T-cell (primary cell): ENCODE data around the gene GDE1. TPM values are rescaled to one million over a fixed set of nuclear protein-coding genes. Genes with fewer than 3 reads are reported as not detected.

Experiments used
- ATAC-seq, 4 experiments: fragments of 200-7000 bp in 3 of 4; fragments of 150-1000 bp in 1 of 4; cut with Tn5 transposase; replicated peaks in 1 of 4; 1 replicate in 3 of 4; 2 replicates in 1 of 4; pipeline ENCODE4 v1.10.0; 2021; ENCODE audit warnings: moderate library complexity in 3 of 4, mild to moderate bottlenecking in 2 of 4, moderate number of reproducible peaks in 1 of 4
- CTCF ChIA-PET, 2 donors: fragments of 300-600 bp; sonication (Branson Sonifier 250); formaldehyde crosslinking; loops; one replicate each; lab custom pipeline; 2022; ENCODE audit warnings: antibody characterized with exemption in 2 of 2; lab: Charles Lee
- POLR2A ChIA-PET, 2 donors: fragments of 300-600 bp; sonication (Branson Sonifier 250); formaldehyde crosslinking; loops; one replicate each; lab custom pipeline; 2022; ENCODE audit warnings: antibody characterized with exemption in 2 of 2; lab: Charles Lee
- DNase-seq, 35 experiments: peaks; one replicate each; pipeline versions ENCODE4 v3.0.0 to v3.0.0-alpha.2; 2013 to 2023
- H3K27ac ChIP-seq: one replicate; pipeline ENCODE4 v1.5.1; 2013; ENCODE audit warnings: low read length
- H3K27me3 ChIP-seq, 2 experiments: replicated peaks in 1 of 2; 1 replicate in 1 of 2; 2 replicates in 1 of 2; pipeline versions ENCODE4 v1.6.1 to v1.7.0; 2013; ENCODE audit warnings: low read length in 1 of 2, mixed read lengths in 1 of 2; ENCODE audit not compliant: control insufficient read depth in 2 of 2, insufficient read depth in 2 of 2; ENCODE audit errors: extremely low read depth in 1 of 2
- H3K36me3 ChIP-seq, 2 donors: 1 replicate in 1 of 2; 2 replicates in 1 of 2; pipeline versions ENCODE4 v1.6.1 to v1.7.0; 2013; ENCODE audit warnings: low read length in 1 of 2; ENCODE audit not compliant: control insufficient read depth in 2 of 2, insufficient read depth in 1 of 2; ENCODE audit errors: extremely low read depth in 1 of 2
- H3K4me1 ChIP-seq, 2 experiments: 1 replicate in 1 of 2; 2 replicates in 1 of 2; pipeline versions ENCODE4 v1.6.1 to v1.7.0; 2013; ENCODE audit warnings: low read length in 2 of 2, mixed read lengths in 1 of 2; ENCODE audit not compliant: insufficient read depth in 2 of 2, control insufficient read depth in 1 of 2; ENCODE audit errors: extremely low read depth in 1 of 2
- H3K4me3 ChIP-seq, 2 donors: 1 replicate in 1 of 2; 2 replicates in 1 of 2; pipeline versions ENCODE4 v1.5.1 to v1.7.0; 2013; ENCODE audit warnings: mild to moderate bottlenecking in 2 of 2, low read length in 1 of 2, moderate library complexity in 1 of 2; ENCODE audit not compliant: control insufficient read depth in 1 of 2; ENCODE audit errors: extremely low read depth in 1 of 2
- H3K9me3 ChIP-seq: 2 replicates; pipeline ENCODE4 v1.7.0; 2013
- H3K27ac Mint-ChIP-seq, 2 donors: one replicate each; pipeline ENCODE4 v1.8.0; 2020 to 2021; ENCODE audit warnings: mild to moderate bottlenecking in 2 of 2, mixed read lengths in 2 of 2
- H3K27me3 Mint-ChIP-seq, 2 donors: one replicate each; pipeline ENCODE4 v1.8.0; 2021 to 2022; ENCODE audit warnings: mixed read lengths in 2 of 2
- H3K36me3 Mint-ChIP-seq: one replicate; pipeline ENCODE4 v1.8.0; 2021; ENCODE audit warnings: mixed read lengths
- H3K4me1 Mint-ChIP-seq, 3 donors: one replicate each; pipeline ENCODE4 v1.8.0; 2020 to 2022; ENCODE audit warnings: mixed read lengths in 3 of 3, mild to moderate bottlenecking in 1 of 3
- H3K4me3 Mint-ChIP-seq, 3 donors: one replicate each; pipeline ENCODE4 v1.8.0; 2020 to 2022; ENCODE audit warnings: mild to moderate bottlenecking in 3 of 3, mixed read lengths in 3 of 3, moderate library complexity in 3 of 3
- H3K9me3 Mint-ChIP-seq, 3 donors: one replicate each; pipeline ENCODE4 v1.8.0; 2020 to 2022; ENCODE audit warnings: mixed read lengths in 3 of 3
- WGBS: methylation state at CpG from one replicate; pipeline ENCODE4 v1.1.5; 2013; ENCODE audit warnings: missing lambda C conversion rate; ENCODE audit not compliant: insufficient coverage; 5-methylcytosine and 5-hydroxymethylcytosine counted together
- total RNA-seq, 35 experiments: library from RNA in 6 of 35; stranded (reverse) in 6 of 35; fragments of 120-200 nt in 1 of 35; gene quantifications; one replicate each; pipeline versions ENCODE4 v1.2.1 to v1.2.4 and lab custom pipeline; 2013 to 2026

The GDE1 gene
- total RNA-seq, 5 donors from 2014 or later (not counting 1 experiment from before 2014, with no cell fraction given): 19.8 to 24.8 (median 23.1) TPM

DNA sequence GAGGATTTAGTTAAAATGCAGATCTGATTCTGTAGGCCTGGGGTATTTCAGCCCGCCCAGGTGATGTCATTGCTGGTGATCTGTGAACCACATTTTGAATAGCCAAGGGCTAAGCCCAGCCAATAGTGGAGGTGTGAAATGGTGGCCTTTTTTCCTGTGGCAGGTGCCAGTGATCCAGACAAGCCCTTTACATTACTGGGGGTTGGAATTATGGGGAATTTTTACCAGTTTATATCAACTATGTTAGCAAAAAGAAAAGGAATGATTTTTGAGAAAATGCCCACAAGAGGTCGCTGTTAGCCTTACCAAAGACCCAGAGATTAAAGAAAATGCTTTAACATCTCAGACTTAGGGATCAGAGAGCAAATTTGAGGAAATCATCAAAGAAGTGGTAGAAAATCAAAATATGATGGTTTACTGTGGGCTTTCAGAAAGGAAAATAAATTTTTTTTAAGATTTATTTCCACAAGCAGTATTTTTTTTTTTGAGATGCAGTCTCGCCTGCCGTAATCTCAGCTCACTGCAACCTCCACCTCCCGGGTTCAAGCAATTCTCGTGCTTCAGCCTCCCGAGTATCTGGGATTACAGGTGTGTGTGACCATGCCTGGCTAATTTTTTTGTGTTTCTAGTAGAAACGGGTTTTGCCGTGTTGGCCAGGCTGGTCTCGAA, 37.5 kb upstream of the GDE1 start:
- H3K9me3 ChIP-seq: no peaks in the 10 kb centered on the region
- ChIA-PET CTCF (interaction anchor here (0.6 to 1.0 kb wide), 9 partner anchors 12 to 787 kb away, joined by 3 to 6 read pairs (median 3); no protein-coding TSS in a partner anchor), POLR2A (interaction anchor here in 1 of 2 donors (0.7 kb wide), 1 partner anchor 29 kb away, joined by 4 read pairs; no protein-coding TSS in a partner anchor)
- Mint-ChIP-seq H3K36me3 (peaks cover 6% of the 10 kb centered on the region), H3K9me3 (peaks cover 0 to 5% (median 0%) of the 10 kb centered on the region in 3 donors), H3K27ac (no peak overlapping the region), H3K27me3 (no peaks in the 10 kb centered on the region), H3K4me3 (no peak overlapping the region), H3K4me1 (peaks cover 26 to 31% (median 26%) of the 10 kb centered on the region in 3 donors)
- peak in 14 of 35 experiments; percentile 3 to 80 (median 12) for DNase-seq
- H3K27ac ChIP-seq: no peak overlapping the region
- H3K4me1 ChIP-seq: peaks cover 0 to 15% of the 10 kb centered on the region in 2 experiments
- ATAC-seq: no peak
- H3K27me3 ChIP-seq: no peaks in the 10 kb centered on the region
- H3K36me3 ChIP-seq: no peaks in the 10 kb centered on the region
- no peak overlapping the region for H3K4me3 ChIP-seq
- WGBS: 100% methylated on average over 2 of the region's 10 CpGs

DNA sequence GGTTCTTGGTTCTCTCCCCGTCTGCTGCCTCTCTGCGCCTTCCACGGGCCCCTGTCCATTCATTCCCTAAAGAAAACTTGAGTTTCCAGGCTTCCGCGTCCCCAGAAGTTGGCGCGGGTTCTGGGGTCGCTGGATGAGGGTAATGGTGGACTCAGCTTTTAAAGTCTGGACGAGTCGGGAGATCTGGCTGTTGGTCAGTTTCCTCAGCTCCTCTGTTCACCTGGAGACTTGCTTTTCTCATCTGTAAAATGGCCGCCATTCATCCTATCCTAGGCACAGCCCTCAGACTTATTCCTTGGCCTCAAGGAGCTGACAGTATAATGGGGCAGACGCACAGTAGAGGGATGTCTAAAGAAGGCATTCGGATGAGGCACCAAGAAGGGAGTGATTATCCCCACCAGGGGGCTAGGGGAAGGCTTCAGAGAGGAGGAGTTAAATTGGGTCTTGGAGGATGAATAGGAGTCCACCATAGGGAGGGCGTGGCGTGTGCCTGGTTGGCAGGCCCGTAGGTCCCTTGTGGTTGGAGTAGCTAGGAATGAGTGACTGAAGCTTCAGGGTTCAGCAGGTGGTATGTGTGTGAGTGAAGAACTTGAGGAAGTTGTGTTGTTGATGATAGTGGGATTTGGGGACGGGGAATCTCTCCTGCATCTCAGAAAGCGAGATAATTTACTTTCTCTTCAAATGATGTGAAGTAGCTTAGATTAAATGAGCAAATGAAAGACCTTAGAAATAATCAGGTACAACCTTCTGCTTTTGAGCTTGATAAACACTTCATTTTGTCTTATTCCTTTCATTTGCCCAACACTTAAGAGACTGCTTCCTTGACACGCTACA, 34.3 kb upstream of the GDE1 start:
- peak in 8 of 35 experiments; percentile 0 to 41 (median 4) for DNase-seq
- H3K4me1 ChIP-seq: peaks cover 0 to 17% of the 10 kb centered on the region in 2 experiments
- ChIA-PET POLR2A (interaction anchor here in 1 of 2 donors (0.6 to 2.1 kb wide), 5 partner anchors 24 to 766 kb away, joined by 3 to 7 read pairs (median 3); partner anchors contain the start of genes ARL6IP1, CCP110, IQCK and KNOP1), CTCF (interaction anchor here (0.6 to 3.3 kb wide), 26 partner anchors 8 to 829 kb away, joined by 3 to 47 read pairs (median 5); partner anchors contain the start of genes CCP110 (in 2 of the 2), ARL6IP1 (in 1 of the 2), COQ7 (in 1 of the 2) and GPRC5B (in 1 of the 2))
- H3K4me3 ChIP-seq: peak overlapping the region; percentile 69 to 96
- WGBS: 27% methylated on average over 10 of the region's 19 CpGs
- no peaks in the 10 kb centered on the region for H3K27me3 ChIP-seq
- H3K36me3 ChIP-seq: no peaks in the 10 kb centered on the region
- peak overlapping the region; percentile 76 for H3K27ac ChIP-seq
- H3K9me3 ChIP-seq: no peaks in the 10 kb centered on the region
- Mint-ChIP-seq H3K4me1 (peaks cover 21 to 29% (median 27%) of the 10 kb centered on the region in 3 donors), H3K4me3 (peak overlapping the region; percentile 94 to 95 (median 95)), H3K27ac (peak overlapping the region; percentile 84 to 96), H3K27me3 (no peaks in the 10 kb centered on the region), H3K36me3 (peaks cover 1% of the 10 kb centered on the region), H3K9me3 (no peaks in the 10 kb centered on the region)
- ATAC-seq: no peak

DNA sequence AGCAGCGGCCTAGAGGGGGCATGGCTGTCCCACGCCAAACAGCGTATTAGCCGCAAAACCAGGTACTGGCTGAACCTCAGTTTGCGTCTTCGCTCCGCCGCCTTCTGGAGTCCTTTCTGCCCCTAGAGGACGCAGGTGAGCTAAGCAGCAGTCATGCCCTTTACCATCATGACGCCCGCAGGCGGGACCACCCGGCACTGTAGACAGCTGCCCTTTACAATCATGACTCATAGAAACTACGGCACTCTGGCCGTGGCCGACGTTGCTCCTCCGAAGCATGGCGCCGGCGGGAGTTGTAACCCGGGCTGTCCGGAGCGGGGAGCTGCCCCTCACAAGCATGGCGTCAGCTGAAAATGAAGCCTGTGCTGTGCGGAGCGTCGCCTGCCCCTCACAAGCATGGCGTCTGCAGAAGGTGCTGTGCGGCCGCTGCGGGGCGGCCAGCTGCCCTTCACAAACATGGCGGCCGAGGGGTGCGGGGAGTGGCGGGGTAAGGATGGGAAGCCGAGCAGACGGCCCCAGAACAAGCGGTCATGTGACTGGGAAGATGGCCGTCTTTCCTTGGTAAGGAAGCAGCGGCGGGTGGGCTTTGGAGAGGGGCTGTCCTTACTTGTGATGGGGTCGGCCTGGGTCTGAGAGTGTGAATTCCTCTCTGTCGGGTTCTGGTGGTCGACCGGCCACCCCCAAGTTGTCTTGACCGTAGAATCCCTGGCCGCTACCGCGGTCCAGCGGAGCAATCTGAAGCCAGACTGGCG, 33.5 kb upstream of the GDE1 start, which contains the start of gene VPS35L:
TSS of gene VPS35L (plus strand) at position 518 of the 752 bp plus-strand sequence. CDS start at position 545, 27 bp downstream.
- DNase-seq (peak; percentile 90 to 99 (median 94)), ATAC-seq (peak; percentile 94 to 98 (median 96))
- H3K27ac Mint-ChIP-seq: peak within 1 kb of the TSS; percentile 84 to 96
- no peaks in the 10 kb centered on the region for H3K27me3 ChIP-seq
- peaks cover 0 to 17% of the 10 kb centered on the region in 2 experiments for H3K4me1 ChIP-seq
- H3K9me3 ChIP-seq: no peaks in the 10 kb centered on the region
- CTCF ChIA-PET: interaction anchor here (0.5 to 3.3 kb wide), 22 partner anchors 9 to 830 kb away, joined by 3 to 47 read pairs (median 4); partner anchors contain the start of genes CCP110 (in 2 of the 2), ARL6IP1 (in 1 of the 2), COQ7 (in 1 of the 2) and GPRC5B (in 1 of the 2)
- peak within 1 kb of the TSS; percentile 69 to 96 for H3K4me3 ChIP-seq
- no peaks in the 10 kb centered on the region for H3K27me3 Mint-ChIP-seq
- peak within 1 kb of the TSS; percentile 76 for H3K27ac ChIP-seq
- H3K4me3 Mint-ChIP-seq: peak within 1 kb of the TSS; percentile 94 to 95 (median 95)
- H3K9me3 Mint-ChIP-seq: no peaks in the 10 kb centered on the region
- POLR2A ChIA-PET: interaction anchor here in 1 of 2 donors (0.6 to 2.1 kb wide), 4 partner anchors 32 to 765 kb away, joined by 3 to 7 read pairs (median 3); partner anchors contain the start of genes ARL6IP1, CCP110, IQCK and KNOP1
- WGBS: under 1% methylated on average over 43 of the region's 53 CpGs
- H3K36me3 ChIP-seq: no peaks in the 10 kb centered on the region
- H3K4me1 Mint-ChIP-seq: peaks cover 21 to 29% (median 26%) of the 10 kb centered on the region in 3 donors
- H3K36me3 Mint-ChIP-seq: peaks cover 5% of the 10 kb centered on the region

DNA sequence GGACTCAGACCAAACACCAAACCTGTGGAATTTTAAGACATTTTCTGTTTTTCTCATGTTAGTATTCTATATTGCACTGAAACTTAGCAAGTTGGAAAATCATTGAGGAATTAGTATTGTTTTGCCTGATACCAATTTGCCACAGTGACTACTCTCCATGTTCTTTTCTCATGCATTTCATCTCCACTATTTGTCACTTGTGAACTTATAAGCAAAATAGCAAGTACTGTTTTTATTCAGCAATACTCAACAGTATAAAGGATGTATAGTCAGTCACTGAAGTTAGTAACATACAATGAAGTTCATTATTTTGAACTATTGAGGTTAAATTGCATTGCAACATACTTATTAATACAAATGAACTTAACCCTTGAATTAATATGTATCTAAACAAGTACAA, 27.8 kb upstream of the GDE1 start:
- Mint-ChIP-seq H3K27ac (no peak overlapping the region), H3K36me3 (peaks cover 17% of the 10 kb centered on the region), H3K9me3 (no peaks in the 10 kb centered on the region), H3K4me1 (peaks cover under 1 to 7% (median 6%) of the 10 kb centered on the region in 3 donors), H3K4me3 (no peak overlapping the region), H3K27me3 (no peaks in the 10 kb centered on the region)
- H3K9me3 ChIP-seq: no peaks in the 10 kb centered on the region
- ATAC-seq: no peak
- ChIA-PET CTCF (interaction anchor here in 1 of 2 donors (1.0 kb wide), 1 partner anchor 10 kb away, joined by 3 read pairs; no protein-coding TSS in a partner anchor), POLR2A (no interaction called here)
- no peaks in the 10 kb centered on the region for H3K27me3 ChIP-seq
- no peak for DNase-seq
- H3K4me3 ChIP-seq: no peak overlapping the region
- H3K4me1 ChIP-seq: peaks cover 0 to 6% of the 10 kb centered on the region in 2 experiments
- H3K36me3 ChIP-seq: peaks cover 0 to 18% of the 10 kb centered on the region in 2 donors
- no peak overlapping the region for H3K27ac ChIP-seq

DNA sequence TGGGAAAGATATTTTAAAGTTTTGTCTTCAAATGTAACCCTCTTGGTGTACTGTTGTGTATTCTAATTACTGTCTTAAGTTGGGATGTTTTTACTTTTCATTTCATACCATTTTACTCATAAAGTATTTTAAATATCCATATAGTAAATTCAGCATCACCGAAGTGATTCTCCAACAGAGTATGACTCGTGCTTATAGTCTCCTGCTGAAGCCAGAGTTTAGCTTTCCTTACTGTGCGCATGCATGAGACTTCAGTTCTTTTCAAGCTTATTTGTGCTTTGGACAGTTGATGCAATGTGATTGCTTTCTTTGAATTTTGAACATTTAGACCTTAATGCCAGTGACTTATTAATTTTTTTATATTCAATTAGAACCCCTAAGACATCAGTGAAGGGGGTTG, 26.2 kb upstream of the GDE1 start:
- H3K36me3 ChIP-seq: peaks cover 0 to 27% of the 10 kb centered on the region in 2 donors
- ATAC-seq (no peak), DNase-seq (no peak)
- Mint-ChIP-seq H3K4me1 (no peaks in the 10 kb centered on the region), H3K4me3 (no peak overlapping the region), H3K27ac (no peak overlapping the region), H3K36me3 (peaks cover 29% of the 10 kb centered on the region), H3K9me3 (peaks cover 0 to 2% (median 0%) of the 10 kb centered on the region in 3 donors), H3K27me3 (no peaks in the 10 kb centered on the region)
- no peaks in the 10 kb centered on the region for H3K4me1 ChIP-seq
- CTCF ChIA-PET: interaction anchor here (1.2 to 1.4 kb wide), 2 partner anchors 11 to 36 kb away, joined by 3 read pairs; no protein-coding TSS in a partner anchor
- H3K27ac ChIP-seq: no peak overlapping the region
- no peaks in the 10 kb centered on the region for H3K9me3 ChIP-seq
- WGBS: no CpG with 5 or more reads among the region's 3 CpGs
- H3K27me3 ChIP-seq: no peaks in the 10 kb centered on the region
- H3K4me3 ChIP-seq: no peak overlapping the region
- POLR2A ChIA-PET: no interaction called here
